Gastrocnemius medialis (tissue), 4 donors: ENCODE measurements around the gene ZNF277. TPM values are rescaled to one million over a fixed set of nuclear protein-coding genes. Genes with fewer than 3 reads are reported as not detected.

Experiments
- ATAC-seq, 2 donors: fragments of 150-250 bp; one replicate each; pipeline ENCODE4 v1.9.1; 2016
- DNase-seq, 2 donors: peaks; one replicate each; pipeline ENCODE4 v3.0.0-alpha.2; 2019
- H3K27ac ChIP-seq, 4 donors: fragments of 200-600 bp; sonication (generic); 1 replicate in 1 of 4; 2 replicates in 3 of 4; pipeline ENCODE4 v1.5.1; 2016 to 2018; ENCODE audit warnings: mild to moderate bottlenecking in 2 of 4, moderate library complexity in 1 of 4
- H3K27me3 ChIP-seq, 3 donors: fragments of 200-600 bp; sonication (generic) in 2 of 3; 1 replicate in 1 of 3; 2 replicates in 2 of 3; pipeline versions ENCODE4 v1.5.1 to v1.6.0; 2016 to 2019; ENCODE audit warnings: mild to moderate bottlenecking in 1 of 3, moderate library complexity in 1 of 3
- H3K36me3 ChIP-seq, 2 donors: fragments of 200-600 bp; sonication (generic) in 1 of 2; one replicate each; pipeline ENCODE4 v1.5.1; 2017 to 2018
- H3K4me1 ChIP-seq, 2 donors: fragments of 200-600 bp; sonication (generic) in 1 of 2; one replicate each; pipeline ENCODE4 v1.5.1; 2016 to 2017; ENCODE audit warnings: mild to moderate bottlenecking in 2 of 2
- H3K4me3 ChIP-seq, 4 donors: fragments of 200-600 bp; sonication (generic) in 3 of 4; 1 replicate in 1 of 4; 2 replicates in 3 of 4; pipeline ENCODE4 v1.5.1; 2016 to 2019; ENCODE audit warnings: mild to moderate bottlenecking in 2 of 4
- H3K9me3 ChIP-seq, 3 donors: fragments of 200-600 bp; sonication (generic) in 2 of 3; 1 replicate in 1 of 3; 2 replicates in 2 of 3; pipeline ENCODE4 v1.5.1; 2016 to 2019
- CTCF ChIP-seq, 5 experiments: fragments of 450-650 bp in 3 of 5; fragments of 200-600 bp in 2 of 5; sonication (generic) in 2 of 5; IDR thresholded peaks in 4 of 5; conservative IDR thresholded peaks in 1 of 5; 1 replicate in 4 of 5; 2 replicates in 1 of 5; pipeline ENCODE4 v1.5.1; 2016 to 2019; ENCODE audit warnings: antibody characterized with exemption in 5 of 5, mild to moderate bottlenecking in 3 of 5, moderate library complexity in 3 of 5
- POLR2A ChIP-seq, 2 donors: fragments of 450-650 bp; IDR thresholded peaks; one replicate each; pipeline ENCODE4 v1.6.1; 2017; ENCODE audit warnings: antibody characterized with exemption in 2 of 2, mild to moderate bottlenecking in 2 of 2, moderate library complexity in 2 of 2
- in situ Hi-C, 4 donors: fragments of 200-750 bp; cut with MboI; loops; one replicate each; pipeline versions ENCODE4 v1.15.0 to v1.8.0; 2017; ENCODE audit warnings: low sequenced_read_pairs in 4 of 4
- intact Hi-C: fragments of 100-400 bp; cut with DNase I; formaldehyde crosslinking; loops from one replicate; pipeline ENCODE4 v1.15.1; 2023; ENCODE audit warnings: low total_unique reads
- total RNA-seq, 4 donors: library from RNA; depleted of rRNA; stranded (reverse); fragments of >200 nt; gene quantifications; one replicate each; pipeline versions ENCODE4 v1.1.0 to v1.2.3, GENCODE V29; 2016

ZNF277 gene
- total RNA-seq, 4 donors from 2014 or later: 12.2 to 16.5 (median 15.0) TPM

- Histone ChIP-seq H3K9me3 (no peaks in the 10 kb centered on the region), H3K27ac (no peak overlapping the region), H3K4me1 (no peaks in the 10 kb centered on the region), H3K36me3 (peaks cover 0 to 12% of the 10 kb centered on the region in 2 donors), H3K4me3 (no peak overlapping the region), H3K27me3 (no peaks in the 10 kb centered on the region)
- ATAC-seq: no peak
- in situ Hi-C loops (loop anchor here in 1 of 4 donors (25.0 kb wide), 1 partner anchor 220 kb away; no protein-coding TSS in a partner anchor), intact Hi-C loops (no loop called here)
- no peak for DNase-seq
- no peak for TF ChIP-seq POLR2A (IDR thresholded peaks at IDR 0.05)
- TF ChIP-seq CTCF (IDR thresholded peaks at IDR 0.05 in 4 of 5, conservative IDR thresholded peaks at IDR 0.05 in 1 of 5): no peak
Measured at GRCh38 chr7:112292162-112292561, 85.7 kb downstream of the ZNF277 start.

DNA sequence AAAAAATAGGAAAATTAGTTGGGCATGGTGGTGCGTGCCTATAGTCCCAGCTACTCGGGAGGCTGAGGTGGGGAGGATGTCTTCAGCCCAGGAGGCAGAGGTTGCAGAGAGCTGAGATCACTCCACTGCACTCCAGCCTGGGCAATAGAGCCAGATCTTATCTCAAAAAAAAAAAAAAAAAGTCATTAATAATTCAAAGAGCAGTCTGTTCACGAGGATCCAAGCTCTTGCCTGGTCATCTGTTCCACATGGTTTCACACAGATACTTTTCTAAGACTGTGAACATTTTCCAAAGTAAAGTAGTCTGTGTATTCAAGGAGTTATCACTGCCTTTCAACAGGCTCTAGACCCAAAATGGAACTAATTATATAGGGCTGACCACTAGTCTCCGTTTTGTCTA, 86.9 kb downstream of the ZNF277 start:
- no peak for TF ChIP-seq CTCF (IDR thresholded peaks at IDR 0.05 in 4 of 5, conservative IDR thresholded peaks at IDR 0.05 in 1 of 5)
- no peak for DNase-seq
- ATAC-seq: no peak
- intact Hi-C loops: no loop called here
- Histone ChIP-seq H3K4me1 (peaks cover 3 to 6% of the 10 kb centered on the region in 2 donors), H3K9me3 (no peaks in the 10 kb centered on the region), H3K4me3 (no peak overlapping the region), H3K36me3 (peaks cover 0 to 10% of the 10 kb centered on the region in 2 donors), H3K27ac (no peak overlapping the region), H3K27me3 (no peaks in the 10 kb centered on the region)
- in situ Hi-C loops: loop anchor here in 1 of 4 donors (25.0 kb wide), 1 partner anchor 219 kb away; no protein-coding TSS in a partner anchor

DNA sequence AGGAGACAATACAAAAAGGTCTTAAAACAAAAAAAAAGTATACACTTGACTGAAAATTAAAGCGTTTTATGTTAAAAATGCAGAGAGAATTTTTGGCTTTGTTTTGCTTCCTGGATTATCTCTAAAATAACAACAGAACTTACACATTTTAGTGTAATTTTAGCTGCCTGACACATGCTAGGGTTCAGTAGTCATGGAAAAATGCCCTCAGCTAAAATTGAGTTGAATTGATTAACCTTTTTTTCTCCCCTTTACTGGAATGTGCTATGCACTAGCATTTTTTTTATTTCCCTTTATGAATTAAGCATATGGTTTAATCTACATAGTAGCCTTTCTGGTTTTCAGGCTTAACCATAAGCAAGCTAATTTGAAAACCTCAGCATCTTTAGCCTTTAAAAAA, 89.9 kb downstream of the ZNF277 start:
- Histone ChIP-seq H3K4me1 (peaks cover 10 to 12% of the 10 kb centered on the region in 2 donors), H3K27me3 (no peaks in the 10 kb centered on the region), H3K36me3 (no peaks in the 10 kb centered on the region), H3K27ac (no peak overlapping the region), H3K9me3 (no peaks in the 10 kb centered on the region), H3K4me3 (no peak overlapping the region)
- TF ChIP-seq POLR2A (IDR thresholded peaks at IDR 0.05) (no peak), CTCF (IDR thresholded peaks at IDR 0.05 in 4 of 5, conservative IDR thresholded peaks at IDR 0.05 in 1 of 5) (no peak)
- in situ Hi-C loops (loop anchor here in 1 of 4 donors (25.0 kb wide), 1 partner anchor 216 kb away; no protein-coding TSS in a partner anchor), intact Hi-C loops (no loop called here)
- DNase-seq (no peak), ATAC-seq (no peak)

GRCh38 chr7:112297681-112298080, 91.2 kb downstream of the ZNF277 start:
- Histone ChIP-seq H3K9me3 (no peaks in the 10 kb centered on the region), H3K4me3 (no peak overlapping the region), H3K4me1 (peaks cover 10 to 12% of the 10 kb centered on the region in 2 donors), H3K27me3 (no peaks in the 10 kb centered on the region), H3K27ac (no peak overlapping the region), H3K36me3 (no peaks in the 10 kb centered on the region)
- TF ChIP-seq POLR2A (IDR thresholded peaks at IDR 0.05) (no peak), CTCF (IDR thresholded peaks at IDR 0.05 in 4 of 5, conservative IDR thresholded peaks at IDR 0.05 in 1 of 5) (no peak)
- intact Hi-C loops: no loop called here
- in situ Hi-C loops: loop anchor here in 1 of 4 donors (25.0 kb wide), 1 partner anchor 215 kb away; no protein-coding TSS in a partner anchor
- no peak for ATAC-seq
- DNase-seq: no peak
